GM19023 (cell line): ENCODE measurements around the gene RSRC2.
"Not testable (repeated sequence)": the region's sequence is repeated elsewhere in the genome, so short reads cannot be mapped to it uniquely, and the experiment has no call there.

Experiments used
- ATAC-seq: cut with Tn5 transposase; IDR thresholded peaks from one replicate; pipeline ENCODE4 v1.9.1; 2021; ENCODE audit warnings: mild to moderate bottlenecking, moderate library complexity; ENCODE audit not compliant: unreplicated experiment

RSRC2 gene

GRCh38 chr12:122526683-122527477 lies at the start of gene RSRC2, which contains the start of gene KNTC1:
Gene RSRC2, minus strand, starts transcription at chr12:122526936. Its CDS starts 83 bp downstream, at chr12:122526853.
Gene KNTC1, plus strand, starts transcription at chr12:122527249. Its CDS starts 2,815 bp downstream, at chr12:122530064.
- ATAC-seq: peak; percentile 93

- ATAC-seq: no peak
Measured at GRCh38 chr12:122571821-122572220, 45.1 kb upstream of the RSRC2 start.

GRCh38 chr12:122570006-122570405 lies 43.3 kb upstream of the RSRC2 start:
- not testable (repeated sequence) for ATAC-seq

- no peak for ATAC-seq
Measured at GRCh38 chr12:122569288-122569687, 42.6 kb upstream of the RSRC2 start.

GRCh38 chr12:122566816-122567215 lies 40.1 kb upstream of the RSRC2 start:
- ATAC-seq: not testable (repeated sequence)

GRCh38 chr12:122563361-122563760 lies 36.6 kb upstream of the RSRC2 start:
- no peak for ATAC-seq

- ATAC-seq: no peak
Measured at GRCh38 chr12:122560138-122560537, 33.4 kb upstream of the RSRC2 start.

GRCh38 chr12:122558745-122559641 lies 32.3 kb upstream of the RSRC2 start:
- no peak for ATAC-seq

- ATAC-seq: no peak
Measured at GRCh38 chr12:122547330-122547729, 20.6 kb upstream of the RSRC2 start.

- no peak for ATAC-seq
Measured at GRCh38 chr12:122545855-122546254, 19.1 kb upstream of the RSRC2 start.

GRCh38 chr12:122544537-122544936 lies 17.8 kb upstream of the RSRC2 start:
- ATAC-seq: no peak

- ATAC-seq: no peak
Measured at GRCh38 chr12:122538496-122538895, 11.8 kb upstream of the RSRC2 start.

GRCh38 chr12:122537021-122537420 lies 10.3 kb upstream of the RSRC2 start:
- ATAC-seq: no peak

- ATAC-seq: no peak
Measured at GRCh38 chr12:122533856-122534255, 7.1 kb upstream of the RSRC2 start.

GRCh38 chr12:122528992-122529391 lies 2.3 kb upstream of the RSRC2 start:
- no peak for ATAC-seq

GRCh38 chr12:122528582-122528981 lies 1.8 kb upstream of the RSRC2 start:
- ATAC-seq: no peak

- ATAC-seq: no peak
Measured at GRCh38 chr12:122527478-122527944, 775 bp upstream of the RSRC2 start.

GRCh38 chr12:122523846-122524718 lies 2.7 kb downstream of the RSRC2 start:
- no peak for ATAC-seq

- ATAC-seq: no peak
Measured at GRCh38 chr12:122523280-122523679, 3.5 kb downstream of the RSRC2 start.

GRCh38 chr12:122520676-122521075 lies 6.1 kb downstream of the RSRC2 start:
- no peak for ATAC-seq

GRCh38 chr12:122519418-122519817 lies 7.3 kb downstream of the RSRC2 start:
- ATAC-seq: no peak
